Activated CD4-positive, alpha-beta memory T cell treated with anti-CD3 and anti-CD28 coated beads for 36 hours (primary cell): ENCODE results near the gene WIPF2. TPM values are rescaled to one million over a fixed set of nuclear protein-coding genes. Genes with fewer than 3 reads are reported as not detected.

Source experiments
- CTCF ChIA-PET: fragments of 350-600 bp; sonication (Branson Sonifier 250); formaldehyde crosslinking; loops from one replicate; lab custom pipeline; 2021; ENCODE audit warnings: antibody characterized with exemption, inconsistent platforms; lab: Charles Lee
- POLR2A ChIA-PET: fragments of 350-600 bp; sonication (Branson Sonifier 250); formaldehyde crosslinking; loops from one replicate; lab custom pipeline; 2021; ENCODE audit warnings: antibody characterized with exemption; lab: Charles Lee
- DNase-seq: peaks from one replicate; pipeline ENCODE4 v3.0.0-alpha.2; 2020
- H3K27ac Mint-ChIP-seq: one replicate; pipeline ENCODE4 v1.8.0; 2021; ENCODE audit warnings: mixed read lengths
- H3K27me3 Mint-ChIP-seq: one replicate; pipeline ENCODE4 v1.8.0; 2021; ENCODE audit warnings: mixed read lengths
- H3K36me3 Mint-ChIP-seq: one replicate; pipeline ENCODE4 v1.8.0; 2021; ENCODE audit warnings: mixed read lengths
- H3K4me1 Mint-ChIP-seq: one replicate; pipeline ENCODE4 v1.8.0; 2021; ENCODE audit warnings: low read depth, mixed read lengths
- H3K4me3 Mint-ChIP-seq: one replicate; pipeline ENCODE4 v1.8.0; 2021; ENCODE audit warnings: mild to moderate bottlenecking, mixed read lengths
- H3K9me3 Mint-ChIP-seq: one replicate; pipeline ENCODE4 v1.8.0; 2021; ENCODE audit warnings: mixed read lengths
- intact Hi-C: fragments of 100-400 bp; cut with micrococcal nuclease; formaldehyde crosslinking; loops from one replicate; pipeline ENCODE4 v1.15.1; 2023
- total RNA-seq, 2 experiments: library from RNA; stranded (reverse); gene quantifications; one replicate each; pipeline ENCODE4 v1.2.3, GENCODE V29; 2021

Gene WIPF2
- total RNA-seq, 2 experiments from 2014 or later = 19.0 to 20.6 TPM

- POLR2A ChIA-PET = interaction anchor here (0.6 to 0.7 kb wide), 2 partner anchors 65 to 1120 kb away, joined by 3 to 4 read pairs; partner anchors contain the start of gene WIPF2
- CTCF ChIA-PET = interaction anchor here (1.1 to 2.3 kb wide), 11 partner anchors 10 to 257 kb away, joined by 3 to 14 read pairs (median 6); partner anchors contain the start of gene WIPF2
- Mint-ChIP-seq H3K27ac (peak overlapping the region; percentile 71), H3K27me3 (no peaks in the 10 kb centered on the region), H3K9me3 (no peaks in the 10 kb centered on the region), H3K4me1 (peaks cover 51% of the 10 kb centered on the region), H3K4me3 (peak overlapping the region; percentile 44), H3K36me3 (peaks cover 23% of the 10 kb centered on the region)
- intact Hi-C loops = loop anchor here (5.0 to 10.0 kb wide), 2 partner anchors 52 to 269 kb away; partner anchors contain the start of gene CSF3
- DNase-seq = no peak
Observed at GRCh38 chr17:40284085-40284713, 65.1 kb downstream of the WIPF2 start.

GRCh38 chr17:40286473-40286872, 67.4 kb downstream of the WIPF2 start:
- H3K4me1 Mint-ChIP-seq = peaks cover 67% of the 10 kb centered on the region
- intact Hi-C loops = loop anchor here (2.0 to 10.0 kb wide), 2 partner anchors 174 to 272 kb away; partner anchors contain the start of gene CSF3
- no peaks in the 10 kb centered on the region for H3K27me3 Mint-ChIP-seq
- POLR2A ChIA-PET = no interaction called here
- H3K36me3 Mint-ChIP-seq = peaks cover 33% of the 10 kb centered on the region
- H3K4me3 Mint-ChIP-seq = no peak overlapping the region
- H3K27ac Mint-ChIP-seq = no peak overlapping the region
- CTCF ChIA-PET = interaction anchor here (0.8 to 2.0 kb wide), 2 partner anchors 68 to 85 kb away, joined by 4 to 10 read pairs; no protein-coding TSS in a partner anchor
- DNase-seq = no peak
- no peaks in the 10 kb centered on the region for H3K9me3 Mint-ChIP-seq

GRCh38 chr17:40287159-40287493, 68.0 kb downstream of the WIPF2 start:
- Mint-ChIP-seq H3K9me3 (no peaks in the 10 kb centered on the region), H3K27ac (peak overlapping the region; percentile 94), H3K4me3 (peak overlapping the region; percentile 99), H3K27me3 (no peaks in the 10 kb centered on the region), H3K36me3 (peaks cover 34% of the 10 kb centered on the region), H3K4me1 (peaks cover 62% of the 10 kb centered on the region)
- ChIA-PET CTCF (no interaction called here), POLR2A (interaction anchor here (1.6 kb wide), 1 partner anchor 68 kb away, joined by 13 read pairs; the partner anchor contains the start of gene WIPF2)
- intact Hi-C loops = loop anchor here (1.0 to 10.0 kb wide), 5 partner anchors 35 to 272 kb away; partner anchors contain the start of genes CSF3 and WIPF2
- no peak for DNase-seq

- intact Hi-C loops = loop anchor here (1.0 to 10.0 kb wide), 5 partner anchors 35 to 273 kb away; partner anchors contain the start of genes CSF3 and WIPF2
- Mint-ChIP-seq H3K27ac (peak within 1 kb of the TSS; percentile 94), H3K9me3 (no peaks in the 10 kb centered on the region), H3K4me1 (peaks cover 56% of the 10 kb centered on the region), H3K4me3 (peak within 1 kb of the TSS; percentile 99), H3K27me3 (no peaks in the 10 kb centered on the region), H3K36me3 (peaks cover 33% of the 10 kb centered on the region)
- DNase-seq = peak; percentile 100
- POLR2A ChIA-PET = interaction anchor here (0.6 to 1.9 kb wide), 11 partner anchors 11 to 1961 kb away, joined by 3 to 13 read pairs (median 4); partner anchors contain the start of genes TOP2A and WIPF2
- CTCF ChIA-PET = interaction anchor here (0.6 to 1.8 kb wide), 9 partner anchors 12 to 176 kb away, joined by 3 to 9 read pairs (median 4); partner anchors contain the start of gene TOP2A
Observed at GRCh38 chr17:40287494-40288369, 68.6 kb downstream of the WIPF2 start, which contains the start of gene CDC6. Gene CDC6 (plus strand): TSS chr17:40287879. CDS start chr17:40289421, 1,542 bp downstream.

- peaks cover 56% of the 10 kb centered on the region for H3K36me3 Mint-ChIP-seq
- H3K27me3 Mint-ChIP-seq = no peaks in the 10 kb centered on the region
- DNase-seq = peak; percentile 29
- peak overlapping the region; percentile 39 for H3K4me3 Mint-ChIP-seq
- intact Hi-C loops = loop anchor here (1.0 kb wide), 1 partner anchor 88 kb away; no protein-coding TSS in a partner anchor
- peaks cover 44% of the 10 kb centered on the region for H3K4me1 Mint-ChIP-seq
- peak overlapping the region; percentile 49 for H3K27ac Mint-ChIP-seq
- ChIA-PET POLR2A (interaction anchor here (1.6 kb wide), 1 partner anchor 26 kb away, joined by 4 read pairs; no protein-coding TSS in a partner anchor), CTCF (interaction anchor here (0.7 to 3.1 kb wide), 17 partner anchors 8 to 177 kb away, joined by 3 to 25 read pairs (median 3); partner anchors contain the start of gene WIPF2)
- no peaks in the 10 kb centered on the region for H3K9me3 Mint-ChIP-seq
Observed at GRCh38 chr17:40290629-40291280, 71.7 kb downstream of the WIPF2 start.

- Mint-ChIP-seq H3K36me3 (peaks cover 60% of the 10 kb centered on the region), H3K4me3 (no peak overlapping the region), H3K27me3 (no peaks in the 10 kb centered on the region), H3K9me3 (no peaks in the 10 kb centered on the region), H3K4me1 (peaks cover 49% of the 10 kb centered on the region), H3K27ac (no peak overlapping the region)
- intact Hi-C loops = no loop called here
- ChIA-PET CTCF (interaction anchor here (1.1 to 3.1 kb wide), 6 partner anchors 9 to 99 kb away, joined by 3 to 25 read pairs (median 4); no protein-coding TSS in a partner anchor), POLR2A (interaction anchor here (1.6 kb wide), 1 partner anchor 26 kb away, joined by 4 read pairs; no protein-coding TSS in a partner anchor)
- no peak for DNase-seq
Observed at GRCh38 chr17:40291281-40291664, 72.2 kb downstream of the WIPF2 start.

GRCh38 chr17:40293363-40293762, 74.3 kb downstream of the WIPF2 start:
- Mint-ChIP-seq H3K27ac (no peak overlapping the region), H3K9me3 (no peaks in the 10 kb centered on the region), H3K4me1 (peaks cover 36% of the 10 kb centered on the region), H3K36me3 (peaks cover 66% of the 10 kb centered on the region), H3K4me3 (no peak overlapping the region), H3K27me3 (no peaks in the 10 kb centered on the region)
- intact Hi-C loops = no loop called here
- DNase-seq = no peak
- POLR2A ChIA-PET = interaction anchor here (0.5 to 1.3 kb wide), 4 partner anchors 14 to 137 kb away, joined by 3 to 7 read pairs (median 4); no protein-coding TSS in a partner anchor
- CTCF ChIA-PET = interaction anchor here (0.6 to 3.0 kb wide), 8 partner anchors 24 to 275 kb away, joined by 3 to 14 read pairs (median 5); no protein-coding TSS in a partner anchor

GRCh38 chr17:40295488-40296436, 76.7 kb downstream of the WIPF2 start:
- no peaks in the 10 kb centered on the region for H3K9me3 Mint-ChIP-seq
- ChIA-PET CTCF (interaction anchor here (0.8 to 3.0 kb wide), 9 partner anchors 7 to 183 kb away, joined by 3 to 14 read pairs (median 3); no protein-coding TSS in a partner anchor), POLR2A (interaction anchor here (1.5 to 2.2 kb wide), 2 partner anchors 11 to 21 kb away, joined by 6 to 7 read pairs; no protein-coding TSS in a partner anchor)
- H3K27me3 Mint-ChIP-seq = no peaks in the 10 kb centered on the region
- peaks cover 20% of the 10 kb centered on the region for H3K4me1 Mint-ChIP-seq
- H3K36me3 Mint-ChIP-seq = peaks cover 61% of the 10 kb centered on the region
- H3K4me3 Mint-ChIP-seq = no peak overlapping the region
- H3K27ac Mint-ChIP-seq = no peak overlapping the region
- no peak for DNase-seq
- intact Hi-C loops = no loop called here

GRCh38 chr17:40297511-40297910, 78.4 kb downstream of the WIPF2 start:
- Mint-ChIP-seq H3K36me3 (peaks cover 66% of the 10 kb centered on the region), H3K4me1 (peaks cover 12% of the 10 kb centered on the region), H3K27ac (no peak overlapping the region), H3K4me3 (no peak overlapping the region), H3K27me3 (no peaks in the 10 kb centered on the region), H3K9me3 (no peaks in the 10 kb centered on the region)
- intact Hi-C loops = no loop called here
- CTCF ChIA-PET = interaction anchor here (1.3 to 1.4 kb wide), 2 partner anchors 10 to 57 kb away, joined by 3 to 6 read pairs; no protein-coding TSS in a partner anchor
- POLR2A ChIA-PET = interaction anchor here (0.5 to 2.2 kb wide), 4 partner anchors 9 to 260 kb away, joined by 3 to 6 read pairs (median 5); no protein-coding TSS in a partner anchor
- DNase-seq = no peak

GRCh38 chr17:40298726-40299125, 79.6 kb downstream of the WIPF2 start:
- H3K9me3 Mint-ChIP-seq = no peaks in the 10 kb centered on the region
- no peak overlapping the region for H3K4me3 Mint-ChIP-seq
- no peak overlapping the region for H3K27ac Mint-ChIP-seq
- peaks cover 71% of the 10 kb centered on the region for H3K36me3 Mint-ChIP-seq
- H3K27me3 Mint-ChIP-seq = no peaks in the 10 kb centered on the region
- peaks cover 19% of the 10 kb centered on the region for H3K4me1 Mint-ChIP-seq
- ChIA-PET POLR2A (interaction anchor here (1.4 to 1.7 kb wide), 2 partner anchors 10 to 43 kb away, joined by 3 to 6 read pairs; no protein-coding TSS in a partner anchor), CTCF (interaction anchor here (1.1 to 3.0 kb wide), 6 partner anchors 8 to 64 kb away, joined by 3 to 24 read pairs (median 4); no protein-coding TSS in a partner anchor)
- intact Hi-C loops = no loop called here
- DNase-seq = no peak
